GM10847 (cell line): ENCODE results near the gene TKT.

ENCODE experiments used
- POLR2A ChIP-seq: IDR thresholded peaks from 2 replicates; pipeline ENCODE4 v1.6.1; 2011; ENCODE audit not compliant: insufficient read length; ENCODE audit errors: extremely low read depth

Gene TKT

DNA sequence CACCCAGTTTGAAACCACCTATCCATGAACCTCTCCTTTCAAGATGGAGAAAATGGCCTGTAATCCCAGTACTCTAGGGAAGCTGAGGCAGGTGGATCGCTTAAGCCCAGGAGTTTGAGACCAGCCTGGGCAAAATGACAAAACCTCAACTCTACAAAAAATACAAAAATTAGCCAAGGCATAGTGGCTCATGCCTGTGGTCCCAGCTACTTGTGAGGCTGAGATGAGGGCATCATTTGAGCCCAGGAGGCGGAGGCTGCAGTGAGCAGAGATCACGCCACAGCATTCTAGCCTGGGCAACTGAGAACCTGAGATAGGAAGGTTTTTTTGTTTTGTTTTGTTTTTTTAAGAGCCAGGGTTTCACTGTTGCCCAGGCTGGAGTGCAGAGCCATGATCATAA is 5.4 kb downstream of the TKT start:
- TF ChIP-seq POLR2A = no peak

DNA sequence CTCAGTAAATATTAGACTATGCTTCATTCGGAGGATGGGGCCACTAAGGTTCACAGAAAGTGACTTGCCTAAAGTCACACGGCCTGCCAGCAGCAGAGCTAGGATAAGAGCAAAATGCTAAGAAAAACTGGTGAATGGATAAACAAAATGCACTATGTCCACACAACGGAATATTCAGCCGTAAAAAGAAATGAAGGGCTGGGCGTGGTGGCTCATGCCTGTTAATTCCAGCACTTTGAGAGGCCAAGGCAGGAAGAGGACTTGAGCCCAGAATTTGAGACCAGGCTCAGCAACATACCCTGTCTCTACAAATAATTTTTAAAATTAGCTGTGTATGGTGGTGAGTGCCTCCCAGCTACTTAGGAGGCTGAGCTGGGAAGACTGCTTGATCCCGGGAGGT is 7.7 kb downstream of the TKT start:
- no peak for TF ChIP-seq POLR2A

DNA sequence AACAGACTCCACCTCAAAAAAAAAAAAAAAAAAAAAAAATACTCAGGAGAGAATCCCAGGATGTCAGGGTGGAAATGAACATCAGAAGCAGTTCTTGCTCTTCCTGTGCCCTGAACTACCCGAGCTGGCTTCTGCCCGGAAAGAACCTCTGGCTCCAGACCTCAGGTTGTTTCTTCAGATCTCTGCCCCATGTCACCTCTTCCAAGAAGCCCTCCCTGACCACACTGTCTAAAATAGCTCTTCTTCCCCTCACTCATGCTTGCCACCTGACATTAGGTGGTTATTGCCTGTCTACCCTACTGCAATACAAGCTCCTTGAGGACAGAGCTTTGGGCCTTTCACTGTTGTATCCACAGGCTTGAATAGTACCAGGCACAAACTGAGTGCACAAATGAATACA is 8.2 kb downstream of the TKT start:
- TF ChIP-seq POLR2A = no peak

DNA sequence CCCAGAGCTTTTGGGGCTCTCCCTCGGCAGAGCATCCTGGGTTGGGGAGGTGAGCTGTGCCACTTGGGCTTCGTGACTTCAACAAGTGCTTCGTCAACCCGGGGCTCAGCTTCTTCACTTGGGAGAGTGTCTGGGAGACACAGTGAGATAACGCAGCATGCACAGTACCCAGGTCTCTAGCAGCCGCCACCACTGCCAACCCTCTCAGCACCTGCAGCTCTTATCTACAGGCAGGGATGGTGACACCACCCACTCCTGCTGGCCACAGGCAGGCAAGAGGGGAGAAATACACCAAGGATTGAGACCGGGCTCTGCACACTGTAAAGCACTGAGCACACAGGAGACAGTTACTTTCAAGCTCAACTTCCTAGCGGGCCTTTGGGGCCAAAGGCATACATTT is 11.6 kb downstream of the TKT start:
- no peak for TF ChIP-seq POLR2A

DNA sequence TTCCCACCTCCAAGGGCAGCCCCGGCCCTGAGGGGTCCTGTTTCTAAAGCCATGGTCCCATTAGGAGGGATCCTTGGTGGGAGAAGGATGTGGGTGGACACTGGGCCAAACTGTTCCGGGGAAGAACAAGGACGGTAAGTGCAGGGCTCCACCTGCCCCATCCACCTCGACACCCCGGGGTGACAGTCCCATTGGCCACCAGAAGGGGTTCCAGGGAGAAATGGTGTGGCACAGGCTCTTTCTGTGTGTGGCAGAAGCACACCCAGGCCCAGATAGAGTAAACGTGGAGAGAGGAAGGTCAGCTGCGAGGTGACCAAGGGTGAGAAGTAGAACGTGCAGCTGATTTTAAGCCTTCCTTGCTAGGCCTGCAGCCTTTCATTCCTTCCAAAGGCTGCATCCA is 12.0 kb downstream of the TKT start:
- TF ChIP-seq POLR2A = no peak

DNA sequence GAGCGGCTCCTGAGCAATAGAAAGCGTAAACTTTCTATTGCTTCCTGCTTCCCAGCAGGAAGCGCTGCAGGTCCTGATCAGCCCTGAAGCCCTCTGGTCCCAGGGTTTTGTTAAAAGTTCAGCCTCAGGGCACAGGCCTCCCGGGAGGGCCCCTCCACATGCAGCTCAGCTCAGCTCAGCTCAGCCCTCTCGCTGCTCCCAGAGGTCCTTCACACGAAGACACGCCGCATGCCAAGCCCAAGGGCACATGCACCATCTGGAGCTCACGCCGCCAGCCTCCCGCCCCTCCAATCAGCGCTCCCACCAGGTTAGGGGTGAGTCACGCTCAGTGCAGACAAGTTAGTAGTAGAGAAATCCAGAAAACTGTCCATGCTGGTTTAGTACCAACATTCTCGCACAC is 12.7 kb downstream of the TKT start:
- no peak for TF ChIP-seq POLR2A

GRCh38 chr3:53242642-53243041 is 13.2 kb downstream of the TKT start:
- no peak for TF ChIP-seq POLR2A

DNA sequence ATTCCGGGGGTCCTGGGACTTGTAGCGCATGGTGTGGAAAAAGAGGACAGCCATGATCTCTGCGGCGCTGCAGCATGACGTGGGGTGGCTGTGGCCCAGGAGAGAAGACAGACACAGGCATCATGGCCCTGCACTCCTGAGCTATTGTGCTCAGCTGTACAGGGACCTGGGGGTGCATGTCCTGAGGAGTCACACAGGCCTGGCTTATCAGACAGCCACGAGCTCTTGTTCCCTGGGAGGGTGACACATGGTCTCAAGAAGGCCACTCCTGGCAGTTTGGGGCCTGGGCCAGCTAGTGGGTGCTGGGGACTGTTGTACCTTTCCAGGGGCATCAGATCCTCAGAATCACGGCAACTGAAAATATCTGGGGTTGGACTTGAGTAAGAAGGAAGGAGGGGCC is 13.7 kb downstream of the TKT start:
- TF ChIP-seq POLR2A = no peak

GRCh38 chr3:53240989-53241972 is 14.5 kb downstream of the TKT start:
- TF ChIP-seq POLR2A = no peak

- no peak for TF ChIP-seq POLR2A
Observed at GRCh38 chr3:53239800-53240199, 16.0 kb downstream of the TKT start.

GRCh38 chr3:53238886-53239285 is 16.9 kb downstream of the TKT start:
- TF ChIP-seq POLR2A = no peak

- no peak for TF ChIP-seq POLR2A
Observed at GRCh38 chr3:53238051-53238850, 17.6 kb downstream of the TKT start.

DNA sequence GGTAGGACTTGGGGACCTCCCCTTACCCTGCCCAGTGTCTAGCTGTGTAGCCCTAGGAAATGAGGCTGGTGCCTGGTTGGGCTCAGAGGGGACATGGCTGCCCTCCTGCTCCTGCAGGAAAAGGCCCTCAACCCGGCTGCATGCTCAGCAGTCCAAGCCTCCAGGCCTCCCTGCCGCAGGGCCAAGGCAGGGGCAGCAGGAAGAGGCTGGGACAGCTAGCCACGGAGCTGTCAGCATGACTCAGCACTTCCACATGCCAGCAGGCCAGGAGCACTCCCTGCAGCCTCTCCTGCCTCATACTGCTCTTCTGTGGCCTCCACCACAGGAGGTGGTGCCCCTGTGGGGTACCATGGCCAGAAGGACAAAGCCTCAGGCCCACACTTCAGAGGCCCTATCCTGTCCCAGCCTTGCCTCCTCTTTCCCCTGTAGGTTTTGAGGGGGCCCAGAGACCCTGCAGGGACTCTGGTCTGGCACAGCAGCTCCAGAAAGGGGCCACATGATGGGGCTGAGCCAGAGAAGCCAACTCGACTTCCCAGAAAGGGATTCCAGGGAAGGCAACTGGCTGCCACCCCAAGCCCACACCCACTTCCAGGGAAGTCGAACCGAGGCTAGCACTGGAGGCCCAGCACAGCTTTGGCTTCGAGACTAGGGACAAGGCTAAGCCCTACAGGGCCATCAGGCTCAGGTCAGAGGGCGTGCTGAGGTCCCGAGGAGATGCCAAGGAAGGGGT is 19.5 kb downstream of the TKT start:
- no peak for TF ChIP-seq POLR2A

GRCh38 chr3:53235545-53235944 is 20.3 kb downstream of the TKT start:
- no peak for TF ChIP-seq POLR2A

DNA sequence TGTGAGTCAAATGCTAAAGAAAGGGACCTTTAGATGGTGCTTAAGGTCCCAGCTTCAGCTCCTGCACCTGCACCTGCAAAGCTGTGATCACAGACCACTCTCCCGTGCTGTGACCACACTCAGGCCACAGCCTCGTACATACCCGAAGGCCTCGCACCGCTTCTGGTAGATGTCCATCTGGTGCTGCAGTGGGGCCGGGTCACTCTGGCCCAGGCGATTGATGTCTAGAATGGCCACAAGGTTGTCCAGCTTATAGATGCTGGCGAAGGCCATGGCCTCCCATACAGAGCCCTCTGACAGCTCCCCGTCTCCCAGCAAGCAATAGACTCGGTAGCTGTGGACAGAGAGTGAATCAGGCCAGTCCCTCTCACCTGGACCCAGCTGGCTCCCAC is 21.0 kb downstream of the TKT start:
- TF ChIP-seq POLR2A = no peak
